GM12878 (cell line): Measurements from ENCODE around the gene TCF23. TPM values are rescaled to one million over a fixed set of nuclear protein-coding genes. Genes with fewer than 3 reads are reported as not detected.

Experiments
- ATAC-seq: fragments of 200-7000 bp; cut with Tn5 transposase; 3 replicates; pipeline ENCODE4 v1.9.1; 2020; ENCODE audit warnings: mild to moderate bottlenecking, moderate library complexity
- BruUV-seq: library from RNA; stranded (reverse); fragments of 400-500 nt; replicated peaks from 2 replicates; lab custom pipeline; 2021; lab: Mats Ljungman, UMichigan
- CTCF ChIA-PET: fragments of 300-600 bp; sonication (Branson Sonifier 250); formaldehyde crosslinking; extraction: SDS; loops from one replicate; lab custom pipeline; 2021; ENCODE audit warnings: inconsistent platforms; lab: Yijun Ruan, JAX
- POLR2A ChIA-PET: fragments of 350-600 bp; formaldehyde crosslinking; extraction: SDS; loops from one replicate; lab custom pipeline; 2021; ENCODE audit warnings: inconsistent platforms; lab: Charles Lee
- RAD21 ChIA-PET: fragments of 300-600 bp; sonication (Branson Sonifier 250); formaldehyde crosslinking; loops from one replicate; lab custom pipeline; 2023; ENCODE audit warnings: antibody characterized with exemption; ENCODE audit not compliant: unreplicated experiment; lab: Charles Lee
- SMC1A ChIA-PET: fragments of 300-600 bp; sonication (Branson Sonifier 250); formaldehyde crosslinking; loops from one replicate; lab custom pipeline; 2023; ENCODE audit not compliant: unreplicated experiment, uncharacterized antibody; lab: Charles Lee
- DNase-seq: peaks from one replicate; pipeline ENCODE4 v3.0.0-alpha.2; 2011; ENCODE audit warnings: low read depth, low spot score
- FAIRE-seq: peaks from 3 replicates; lab custom pipeline; 2011; peaks lifted over from hg19 to GRCh38; lab: Jason Lieb, UNC
- H2AFZ ChIP-seq: 2 replicates; pipeline ENCODE4 v1.6.0; 2011; ENCODE audit warnings: low read depth, low read length, control low read depth; ENCODE audit not compliant: control insufficient read depth
- H3K27ac ChIP-seq: 2 replicates; pipeline ENCODE4 v1.5.1; 2011; ENCODE audit warnings: control low read depth; ENCODE audit not compliant: control insufficient read depth, insufficient read depth
- H3K27me3 ChIP-seq, 2 experiments: replicated peaks in 1 of 2; 2 replicates each; pipeline versions ENCODE4 v1.6.0 to v1.6.1; 2011; ENCODE audit warnings: low read length in 1 of 2; ENCODE audit not compliant: control insufficient read depth in 2 of 2, insufficient read depth in 2 of 2
- H3K36me3 ChIP-seq, 2 experiments: 2 replicates each; pipeline ENCODE4 v1.5.1; 2011; ENCODE audit warnings: low read length in 1 of 2; ENCODE audit not compliant: control insufficient read depth in 2 of 2, insufficient read depth in 2 of 2
- H3K4me1 ChIP-seq: 2 replicates; pipeline ENCODE4 v1.6.1; 2011; ENCODE audit warnings: mild to moderate bottlenecking, low read length, moderate library complexity, mixed read lengths; ENCODE audit not compliant: control insufficient read depth, insufficient read depth
- H3K4me2 ChIP-seq: 2 replicates; pipeline ENCODE4 v1.6.0; 2011; ENCODE audit warnings: control low read depth; ENCODE audit not compliant: control insufficient read depth, insufficient read depth
- H3K4me3 ChIP-seq: fragments of 200-600 bp; sonication (generic); 2 replicates; pipeline ENCODE4 v1.5.1; 2016
- H3K79me2 ChIP-seq: 2 replicates; pipeline ENCODE4 v1.6.0; 2011; ENCODE audit warnings: low read length; ENCODE audit not compliant: control insufficient read depth, insufficient read depth
- H3K9ac ChIP-seq: 2 replicates; pipeline ENCODE4 v1.8.0; 2011; ENCODE audit warnings: low read length, control low read depth, mixed read lengths; ENCODE audit not compliant: control insufficient read depth, insufficient read depth
- H3K9me3 ChIP-seq: replicated peaks from 3 replicates; pipeline ENCODE4 v1.5.1; 2011; ENCODE audit warnings: mild to moderate bottlenecking, low read length; ENCODE audit not compliant: control insufficient read depth, insufficient read depth
- H4K20me1 ChIP-seq: 2 replicates; pipeline ENCODE4 v1.6.0; 2011; ENCODE audit not compliant: control insufficient read depth, insufficient read depth
- CUX1 ChIP-seq: IDR thresholded peaks from 2 replicates; pipeline ENCODE4 v1.6.1; 2012; ENCODE audit warnings: improper control_type of control experiment, low read depth, low read length; ENCODE audit not compliant: insufficient replicate concordance
- EP300 ChIP-seq, 2 experiments: fragments of 150-350 bp in 1 of 2; IDR thresholded peaks; 2 replicates each; pipeline ENCODE4 v1.6.1; 2011 to 2012; ENCODE audit warnings: low read depth in 2 of 2, low read length in 2 of 2, borderline replicate concordance in 1 of 2, improper control_type of control experiment in 1 of 2, inconsistent platforms in 1 of 2; ENCODE audit not compliant: control insufficient read depth in 1 of 2
- FOS ChIP-seq: IDR thresholded peaks from 3 replicates; pipeline ENCODE4 v1.6.1; 2011; ENCODE audit warnings: borderline replicate concordance; ENCODE audit not compliant: insufficient read length; ENCODE audit errors: extremely low read depth
- KDM1A ChIP-seq: fragments of 200-600 bp; sonication (generic); IDR thresholded peaks from 2 replicates; pipeline ENCODE4 v1.6.1; 2016; ENCODE audit warnings: borderline replicate concordance
- MEF2A ChIP-seq: IDR thresholded peaks from 2 replicates; pipeline ENCODE4 v1.6.1; 2011; ENCODE audit warnings: low read depth, mild to moderate bottlenecking, low read length, moderate library complexity; ENCODE audit not compliant: insufficient read depth
- MTA2 ChIP-seq: fragments of 450-650 bp; IDR thresholded peaks from 2 replicates; pipeline ENCODE4 v1.6.1; 2016; ENCODE audit warnings: low read depth, mild to moderate bottlenecking, moderate library complexity
- MXI1 ChIP-seq: fragments of 150-350 bp; IDR thresholded peaks from 2 replicates; pipeline ENCODE4 v1.6.1; 2011; ENCODE audit warnings: low read depth, mild to moderate bottlenecking, inconsistent platforms, low read length, improper control_type of control experiment
- PKNOX1 ChIP-seq: fragments of 450-650 bp; IDR thresholded peaks from 2 replicates; pipeline ENCODE4 v1.6.1; 2016; ENCODE audit warnings: mild to moderate bottlenecking
- RAD21 ChIP-seq: IDR thresholded peaks from 2 replicates; pipeline ENCODE4 v1.6.1; 2011; ENCODE audit warnings: mild to moderate bottlenecking, low read depth, low read length, moderate library complexity; ENCODE audit not compliant: insufficient read depth
- RCOR1 ChIP-seq: conservative IDR thresholded peaks from 2 replicates; pipeline ENCODE4 v1.6.1; 2012; ENCODE audit warnings: low read depth, low read length, improper control_type of control experiment
- SREBF2 ChIP-seq: IDR thresholded peaks from 2 replicates; pipeline ENCODE4 v1.6.1; 2012; ENCODE audit warnings: mild to moderate bottlenecking, low read length
- SRF ChIP-seq, 2 experiments: IDR thresholded peaks; 2 replicates each; pipeline ENCODE4 v1.6.1; 2011; ENCODE audit warnings: low read depth in 2 of 2, low read length in 2 of 2, mild to moderate bottlenecking in 1 of 2, moderate library complexity in 1 of 2
- WGBS: methylation state at CpG from one replicate; pipeline ENCODE4 v1.1.6; 2016; ENCODE audit warnings: low lambda C conversion rate; ENCODE audit not compliant: insufficient replicate concordance, insufficient coverage; ENCODE audit errors: missing lambda C conversion rate; 5-methylcytosine and 5-hydroxymethylcytosine counted together
- in situ Hi-C: fragments of 300-500 bp; cut with MboI; formaldehyde crosslinking; loops from 9 replicates; pipeline ENCODE4 v1.14.3; 2018; ENCODE audit warnings: mixed read lengths
- intact Hi-C: fragments of 100-400 bp; cut with micrococcal nuclease; formaldehyde crosslinking; loops from one replicate; pipeline ENCODE4 v1.14.2; 2022; ENCODE audit not compliant: unreplicated experiment
- polyA plus RNA-seq, 11 experiments: library from polyadenylated mRNA; depleted of rRNA in 4 of 11; unstranded in 6 of 11; stranded (reverse) in 5 of 11; fragments of >200 nt; fragmentation: Nextera tagmentation in 4 of 11; fragmentation: Illumina TruSeq in 1 of 11; extraction: Ambion mirVana in 4 of 11; extraction: Trizol in 1 of 11; gene quantifications; 1 replicate in 1 of 11; 2 replicates in 10 of 11; pipeline versions ENCODE4 v1.2.1 to v1.2.3, GENCODE V29; 2011 to 2016; ENCODE audit warnings: inconsistent platforms in 2 of 11, missing spikeins in 2 of 11, low read depth in 1 of 11
- total RNA-seq, 4 experiments: library from RNA; depleted of rRNA in 3 of 4; stranded (reverse); fragments of >200 nt in 3 of 4; fragmentation: Illumina TruSeq in 1 of 4; extraction: Trizol in 1 of 4; gene quantifications; 2 replicates each; pipeline versions ENCODE4 v1.2.1 to v1.2.3, GENCODE V29; 2013 to 2021

Gene TCF23
- total and polyA plus RNA-seq, 10 of the 15 experiments (the other 5 are each of a cell fraction or from before 2014, with no cell fraction given): not detected

- TF ChIP-seq KDM1A: no peak
- TF ChIP-seq RAD21: no peak
- TF ChIP-seq MXI1: no peak
- no peak for TF ChIP-seq SRF (IDR thresholded peaks at IDR 0.05; ENCODE audit: low read depth in 2 of 2, low read length in 2 of 2)
- no peak for TF ChIP-seq FOS
Measured at GRCh38 chr2:27149570-27150405, 984 bp downstream of the TCF23 start (continued).

- H2AFZ ChIP-seq: no peak overlapping the region
- RAD21 ChIA-PET: no interaction called here
- TF ChIP-seq MEF2A (no peak), EP300 (IDR thresholded peaks at IDR 0.05; ENCODE audit: borderline replicate concordance in 1 of 2, control insufficient read depth in 1 of 2, low read depth in 2 of 2, low read length in 2 of 2) (no peak), MTA2 (no peak), SREBF2 (no peak), CUX1 (no peak), PKNOX1 (no peak), RCOR1 (no peak)
- TF ChIP-seq, all 136 proteins: peak for 0
- ChIA-PET CTCF (interaction anchor here (0.9 to 2.9 kb wide), 3 partner anchors 16 to 129 kb away, joined by 3 to 10 read pairs (median 7); no protein-coding TSS in a partner anchor), POLR2A (interaction anchor here (0.6 to 1.3 kb wide), 2 partner anchors 16 to 35 kb away, joined by 3 read pairs; partner anchors contain the start of gene PREB), SMC1A (interaction anchor here (0.7 to 2.2 kb wide), 2 partner anchors 11 to 40 kb away, joined by 3 to 10 read pairs; no protein-coding TSS in a partner anchor)
- Histone ChIP-seq H3K4me2 (no peak overlapping the region), H3K4me1 (no peaks in the 10 kb centered on the region), H3K9me3 (no peaks in the 10 kb centered on the region), H3K9ac (no peak overlapping the region), H3K27ac (no peak overlapping the region), H3K79me2 (no peaks in the 10 kb centered on the region), H3K4me3 (no peak overlapping the region), H3K36me3 (no peaks in the 10 kb centered on the region), H4K20me1 (no peaks in the 10 kb centered on the region), H3K27me3 (no peaks in the 10 kb centered on the region; a peak in 1 of 4 replicates)
- no TSS peak for BruUV-seq
- DNase-seq (no peak), FAIRE-seq (no peak), ATAC-seq (no peak)
- 38% methylated on average over 8 of the region's 8 CpGs for WGBS
- intact Hi-C loops (no loop called here), in situ Hi-C loops (no loop called here)
Measured at GRCh38 chr2:27150639-27151230, 1.9 kb downstream of the TCF23 start.
